Right lobe of liver (tissue), 6 donors: Measurements from ENCODE around the gene NDUFS8. TPM values are rescaled to one million over a fixed set of nuclear protein-coding genes. Genes with fewer than 3 reads are reported as not detected.
A peak's percentile ranks its signal among the peaks of the same experiment; 100 is the strongest.

Experiments
- ATAC-seq, 4 donors: fragments of 200-7000 bp; cut with Tn5 transposase; one replicate each; pipeline ENCODE4 v1.9.1; 2020; ENCODE audit warnings: mild to moderate bottlenecking in 4 of 4, moderate library complexity in 4 of 4
- DNase-seq, 3 donors: peaks; one replicate each; pipeline ENCODE4 v3.0.0-alpha.2; 2020
- H3K27ac ChIP-seq, 3 donors: fragments of 200-600 bp; one replicate each; pipeline ENCODE4 v1.8.0; 2022
- H3K27me3 ChIP-seq, 2 donors: fragments of 200-600 bp; one replicate each; pipeline ENCODE4 v1.8.0; 2022
- H3K36me3 ChIP-seq, 4 donors: fragments of 200-600 bp; sonication (generic) in 1 of 4; one replicate each; pipeline versions ENCODE4 v1.5.1 to v1.8.0; 2017 to 2022; ENCODE audit warnings: control low read depth in 1 of 4
- H3K4me1 ChIP-seq, 4 donors: fragments of 200-600 bp; sonication (generic) in 1 of 4; one replicate each; pipeline versions ENCODE4 v1.5.1 to v1.8.0; 2017 to 2022; ENCODE audit warnings: control low read depth in 1 of 4
- H3K4me3 ChIP-seq, 3 donors: fragments of 200-600 bp; one replicate each; pipeline ENCODE4 v1.8.0; 2022
- H3K9me3 ChIP-seq, 4 donors: fragments of 200-600 bp; sonication (generic) in 1 of 4; one replicate each; pipeline versions ENCODE4 v1.5.1 to v1.8.0; 2017 to 2022; ENCODE audit warnings: control low read depth in 1 of 4
- POLR2A ChIP-seq: fragments of 450-650 bp; IDR thresholded peaks from one replicate; pipeline ENCODE4 v1.6.1; 2017; ENCODE audit warnings: antibody characterized with exemption, mild to moderate bottlenecking
- WGBS: methylation state at CpG from one replicate; pipeline ENCODE4 v1.1.6; 2018; ENCODE audit warnings: low coverage, low lambda C conversion rate; ENCODE audit not compliant: insufficient coverage; ENCODE audit errors: missing lambda C conversion rate; 5-methylcytosine and 5-hydroxymethylcytosine counted together
- intact Hi-C, 2 donors: fragments of 100-400 bp; cut with DNase I; formaldehyde crosslinking; loops; one replicate each; pipeline versions ENCODE4 v1.11.2 to v1.14.1; 2022
- total RNA-seq, 6 experiments: library from RNA; depleted of rRNA in 2 of 6; stranded (reverse); fragments of >200 nt in 2 of 6; fragmentation: NEBNext Ultra II Directional in 3 of 6; extraction: Animal tissue kit (Norgen Biotek cat#: 25700) in 3 of 6; gene quantifications; one replicate each; pipeline versions ENCODE4 v1.1.0 to v1.2.4, GENCODE V29; 2016 to 2023
- TF ChIP-seq, protein P1 (sequence below), 4 donors: fragments of 200-600 bp in 3 of 4; fragments of 450-650 bp in 1 of 4; IDR thresholded peaks; one replicate each; pipeline versions ENCODE4 v1.5.1 to v1.8.0; 2016 to 2022; ENCODE audit warnings: antibody characterized with exemption in 4 of 4, mild to moderate bottlenecking in 2 of 4
- donor health status: DM: no; HTN: yes; CAD: no.
- donor health status: DM: no; HTN: no; CAD: no.
- donor health status: DM: no; HTN: no; CAD: no.
- donor health status: DM: no; HTN: yes; CAD: no.
- donor health status: DM: no; HTN: yes; CAD: no.

NDUFS8 gene
- total RNA-seq, 6 experiments from 2014 or later: 61.9 to 159 (median 88.4) TPM

DNA sequence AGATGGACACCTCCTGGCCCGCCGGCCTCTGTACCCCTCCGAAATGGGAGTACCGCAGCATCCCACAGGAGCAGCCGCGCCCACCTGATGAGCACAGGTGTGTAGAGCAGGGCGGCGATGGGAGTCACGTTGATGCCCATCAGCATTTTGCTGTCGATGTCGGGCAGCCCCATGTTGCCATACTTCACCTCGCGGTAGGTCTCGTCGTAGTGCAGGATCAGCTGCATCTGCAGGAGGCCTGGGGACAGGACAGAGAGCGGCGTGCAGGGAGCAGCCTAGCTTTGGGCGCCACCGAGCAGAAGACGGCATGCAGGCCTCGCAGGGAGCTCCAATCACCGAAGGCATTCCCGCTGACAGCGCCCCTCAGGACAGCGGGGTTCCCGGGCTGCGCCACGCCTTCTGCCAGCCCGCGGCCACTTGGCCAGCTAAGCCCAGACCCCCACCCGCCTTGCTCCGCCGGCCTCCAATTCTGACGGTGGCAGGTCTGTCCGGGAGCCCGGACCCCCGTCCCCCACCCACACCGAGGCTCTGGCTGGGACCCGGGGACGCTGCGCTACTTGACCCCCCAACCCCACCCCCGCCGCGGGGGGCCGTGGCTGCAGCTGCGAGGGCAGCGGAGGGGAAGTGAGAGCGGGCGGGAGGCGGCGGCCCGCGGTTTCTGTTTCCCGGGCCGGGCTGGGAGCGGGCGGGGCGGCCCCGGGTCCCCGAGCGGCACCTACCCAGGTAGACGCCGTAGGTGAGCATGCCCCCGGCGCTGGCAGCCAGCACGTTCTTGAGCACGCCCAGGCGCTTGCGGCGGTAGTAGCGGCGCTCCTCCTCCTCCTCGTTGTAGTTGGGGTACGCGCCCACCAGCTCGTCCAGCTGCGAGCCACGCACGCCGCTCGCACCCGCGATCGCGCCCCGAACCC is 27.3 kb upstream of the NDUFS8 start:
- ATAC-seq: peak; percentile 13 to 49 (median 29)
- intact Hi-C loops: no loop called here
- H3K36me3 ChIP-seq: no peaks in the 10 kb centered on the region
- H3K4me1 ChIP-seq: peaks cover 0 to 4% (median under 1%) of the 10 kb centered on the region in 4 donors
- H3K27ac ChIP-seq: peak overlapping the region; percentile 47 to 77 (median 70)
- DNase-seq: peak in 1 of 3 donors; percentile 53
- no peaks in the 10 kb centered on the region for H3K9me3 ChIP-seq
- peak overlapping the region; percentile 57 to 80 (median 62) for H3K4me3 ChIP-seq
- TF ChIP-seq, protein P1, sequence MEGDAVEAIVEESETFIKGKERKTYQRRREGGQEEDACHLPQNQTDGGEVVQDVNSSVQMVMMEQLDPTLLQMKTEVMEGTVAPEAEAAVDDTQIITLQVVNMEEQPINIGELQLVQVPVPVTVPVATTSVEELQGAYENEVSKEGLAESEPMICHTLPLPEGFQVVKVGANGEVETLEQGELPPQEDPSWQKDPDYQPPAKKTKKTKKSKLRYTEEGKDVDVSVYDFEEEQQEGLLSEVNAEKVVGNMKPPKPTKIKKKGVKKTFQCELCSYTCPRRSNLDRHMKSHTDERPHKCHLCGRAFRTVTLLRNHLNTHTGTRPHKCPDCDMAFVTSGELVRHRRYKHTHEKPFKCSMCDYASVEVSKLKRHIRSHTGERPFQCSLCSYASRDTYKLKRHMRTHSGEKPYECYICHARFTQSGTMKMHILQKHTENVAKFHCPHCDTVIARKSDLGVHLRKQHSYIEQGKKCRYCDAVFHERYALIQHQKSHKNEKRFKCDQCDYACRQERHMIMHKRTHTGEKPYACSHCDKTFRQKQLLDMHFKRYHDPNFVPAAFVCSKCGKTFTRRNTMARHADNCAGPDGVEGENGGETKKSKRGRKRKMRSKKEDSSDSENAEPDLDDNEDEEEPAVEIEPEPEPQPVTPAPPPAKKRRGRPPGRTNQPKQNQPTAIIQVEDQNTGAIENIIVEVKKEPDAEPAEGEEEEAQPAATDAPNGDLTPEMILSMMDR (IDR thresholded peaks at IDR 0.05): no peak
- no peak for TF ChIP-seq POLR2A
- H3K27me3 ChIP-seq: no peaks in the 10 kb centered on the region
- WGBS: 28% methylated on average over 8 of the region's 86 CpGs

DNA sequence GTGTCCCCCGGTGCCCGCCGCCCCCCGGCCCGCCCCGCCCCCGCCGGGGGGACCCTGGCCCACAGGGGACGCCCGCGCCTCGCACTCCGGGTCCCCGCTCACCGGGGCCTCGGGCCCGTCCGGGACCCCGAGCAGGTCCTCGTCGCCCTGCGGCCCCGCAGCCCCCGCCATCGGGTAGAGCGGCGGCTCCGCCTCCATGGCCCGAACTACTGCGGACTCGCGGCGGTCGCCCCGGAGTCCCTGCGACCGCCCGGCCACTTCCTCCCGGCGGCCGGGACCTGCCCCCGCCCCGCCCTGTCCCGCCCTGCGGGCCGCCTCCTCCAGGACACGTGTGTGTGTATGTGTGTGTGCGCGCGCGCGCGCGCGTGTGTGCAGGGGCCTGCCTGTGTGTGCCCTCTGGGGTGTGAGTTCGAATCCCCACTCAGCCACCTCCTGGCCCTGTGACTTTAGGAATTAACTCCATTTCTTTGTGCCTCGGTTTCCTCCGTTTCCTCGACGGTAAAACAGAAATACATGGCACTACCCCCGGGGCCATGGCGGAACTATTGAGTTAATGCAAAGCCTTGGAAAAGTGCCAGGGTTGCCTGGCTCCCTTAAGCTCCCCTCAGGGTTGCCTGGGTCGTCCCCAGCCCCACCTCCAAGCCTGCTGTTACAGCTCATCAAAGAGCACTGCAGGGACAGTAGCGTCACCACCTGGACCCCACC is 26.5 kb upstream of the NDUFS8 start, which contains the start of gene UNC93B1:
UNC93B1 (minus strand) TSS at position 252 of the 705 bp plus-strand sequence; CDS start at position 198, 54 bp downstream.
- Histone ChIP-seq H3K4me1 (peaks cover 0 to 4% (median under 1%) of the 10 kb centered on the region in 4 donors), H3K4me3 (peak within 1 kb of the TSS; percentile 57 to 80 (median 62)), H3K36me3 (no peaks in the 10 kb centered on the region), H3K27me3 (no peaks in the 10 kb centered on the region), H3K27ac (peak within 1 kb of the TSS; percentile 47 to 77 (median 70)), H3K9me3 (no peaks in the 10 kb centered on the region)
- intact Hi-C loops: no loop called here
- ATAC-seq (peak; percentile 88 to 90 (median 88)), DNase-seq (peak; percentile 93 to 95 (median 94))
- WGBS: 24% methylated on average over 6 of the region's 64 CpGs
- peak; percentile 73 for TF ChIP-seq POLR2A
- TF ChIP-seq, protein P1 (IDR thresholded peaks at IDR 0.05): no peak

DNA sequence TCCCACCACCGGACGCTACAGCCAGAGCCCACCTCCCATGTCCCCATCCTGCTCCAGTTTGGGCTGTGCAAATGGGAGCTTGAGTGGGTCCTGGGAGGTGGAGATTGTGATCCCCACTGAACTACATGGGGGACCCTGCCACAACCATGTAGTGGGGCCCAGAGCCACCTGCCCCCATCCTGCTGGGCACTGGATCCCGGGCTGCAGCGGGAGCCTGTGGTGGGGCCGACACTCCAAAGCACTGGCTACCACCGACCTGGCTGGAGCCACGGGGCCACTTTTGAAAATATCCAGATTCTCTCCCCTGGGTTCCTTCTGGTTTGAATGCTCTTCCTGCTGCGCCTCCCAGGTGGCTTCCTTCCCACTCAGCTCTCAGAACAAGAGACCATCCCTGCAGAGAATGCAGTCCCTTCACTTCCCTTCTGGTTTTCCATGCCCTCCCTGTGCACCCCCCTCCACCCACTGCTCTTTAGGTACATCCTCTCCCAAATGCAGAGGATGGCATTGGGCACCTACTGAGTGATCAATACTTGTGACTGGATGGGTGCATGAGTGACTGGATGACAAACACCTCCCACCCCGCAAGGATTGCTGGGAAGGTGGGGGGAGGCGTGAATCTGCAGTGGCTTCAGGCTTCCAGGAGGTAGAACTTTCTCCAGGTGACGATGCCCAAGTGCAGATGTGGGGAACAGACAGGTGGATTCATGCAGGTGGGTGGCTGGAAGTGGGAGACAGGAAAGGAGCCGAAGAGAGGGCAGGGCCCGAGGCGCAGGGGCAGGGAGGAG is 25.7 kb upstream of the NDUFS8 start:
- no peak for ATAC-seq
- 89% methylated on average over 7 of the region's 14 CpGs for WGBS
- DNase-seq: peak in 1 of 3 donors; percentile 40
- intact Hi-C loops: no loop called here
- H3K4me1 ChIP-seq: peaks cover 0 to 6% (median 1%) of the 10 kb centered on the region in 4 donors
- H3K36me3 ChIP-seq: no peaks in the 10 kb centered on the region
- H3K27me3 ChIP-seq: no peaks in the 10 kb centered on the region
- TF ChIP-seq POLR2A: no peak
- TF ChIP-seq, protein P1 (IDR thresholded peaks at IDR 0.05): no peak
- no peak overlapping the region for H3K27ac ChIP-seq
- H3K4me3 ChIP-seq: no peak overlapping the region
- H3K9me3 ChIP-seq: no peaks in the 10 kb centered on the region

DNA sequence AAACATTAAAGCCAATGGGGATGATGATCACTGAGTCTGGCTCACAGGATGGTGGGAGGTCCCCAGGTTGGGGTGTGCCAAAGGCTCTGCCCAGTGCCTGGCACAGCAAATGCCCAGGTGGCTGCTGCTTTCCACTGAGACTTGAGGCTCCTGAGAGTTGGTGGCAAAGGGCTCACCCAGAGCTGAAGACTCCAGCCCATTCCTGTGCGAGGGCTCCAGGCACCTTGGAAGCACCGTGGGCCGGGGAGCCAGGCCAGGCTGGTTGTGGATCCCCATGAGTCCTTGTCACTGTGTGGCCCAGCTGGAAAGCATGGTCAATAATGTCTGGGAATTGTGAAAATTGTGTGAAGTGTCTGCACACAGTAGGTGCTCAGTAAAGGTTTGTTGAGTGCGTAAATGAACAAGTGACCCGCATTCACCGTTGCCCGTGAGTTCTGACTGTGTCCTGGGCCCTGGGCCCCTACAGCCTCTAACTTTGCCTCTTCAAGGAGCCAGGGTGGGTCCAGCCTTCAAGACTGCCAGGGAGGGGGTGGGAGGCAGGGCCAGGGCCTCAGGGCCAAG is 23.8 kb upstream of the NDUFS8 start:
- H3K27ac ChIP-seq: no peak overlapping the region
- intact Hi-C loops: no loop called here
- ATAC-seq: no peak
- no peaks in the 10 kb centered on the region for H3K36me3 ChIP-seq
- H3K27me3 ChIP-seq: no peaks in the 10 kb centered on the region
- H3K4me1 ChIP-seq: peaks cover 0 to 21% (median 7%) of the 10 kb centered on the region in 4 donors
- peak in 1 of 3 donors; percentile 8 for DNase-seq
- H3K4me3 ChIP-seq: no peak overlapping the region
- TF ChIP-seq POLR2A: no peak
- TF ChIP-seq, protein P1 (IDR thresholded peaks at IDR 0.05): no peak
- WGBS: 90% methylated on average over 2 of the region's 7 CpGs
- no peaks in the 10 kb centered on the region for H3K9me3 ChIP-seq
